ENCODE data around the gene BMP6.

DNA sequence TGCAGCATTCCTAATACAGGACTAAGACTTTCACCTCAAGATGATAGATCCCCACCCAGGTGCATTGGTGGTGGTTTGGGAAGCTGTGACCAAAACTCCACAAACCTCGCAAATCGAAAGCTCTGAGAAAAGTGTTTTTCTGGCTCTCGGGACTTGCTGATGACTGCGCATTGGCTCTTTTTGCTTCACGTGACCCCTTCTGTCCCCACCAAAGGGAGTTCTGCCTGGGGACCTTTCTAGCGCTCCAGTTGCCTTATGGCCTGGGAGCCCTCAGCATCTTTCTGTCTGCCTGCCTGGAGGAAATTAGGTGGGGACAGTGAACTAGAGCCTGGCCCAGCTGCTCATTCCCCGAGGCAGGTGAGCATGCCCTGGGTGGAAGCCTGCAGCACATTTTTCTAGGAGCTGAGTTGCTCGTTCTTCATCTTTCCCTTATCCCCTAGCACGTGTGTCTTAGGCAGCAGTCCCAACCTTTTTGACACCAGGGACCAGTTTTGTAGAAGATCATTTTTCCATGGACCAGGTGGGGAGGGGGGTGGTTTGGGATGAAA, 94.5 kb downstream of the BMP6 start:
- TF ChIP-seq POLR2A (IDR thresholded peaks at IDR 0.05; ENCODE audit: extremely low read depth, insufficient read length) = no peak
- TF ChIP-seq, protein P1, sequence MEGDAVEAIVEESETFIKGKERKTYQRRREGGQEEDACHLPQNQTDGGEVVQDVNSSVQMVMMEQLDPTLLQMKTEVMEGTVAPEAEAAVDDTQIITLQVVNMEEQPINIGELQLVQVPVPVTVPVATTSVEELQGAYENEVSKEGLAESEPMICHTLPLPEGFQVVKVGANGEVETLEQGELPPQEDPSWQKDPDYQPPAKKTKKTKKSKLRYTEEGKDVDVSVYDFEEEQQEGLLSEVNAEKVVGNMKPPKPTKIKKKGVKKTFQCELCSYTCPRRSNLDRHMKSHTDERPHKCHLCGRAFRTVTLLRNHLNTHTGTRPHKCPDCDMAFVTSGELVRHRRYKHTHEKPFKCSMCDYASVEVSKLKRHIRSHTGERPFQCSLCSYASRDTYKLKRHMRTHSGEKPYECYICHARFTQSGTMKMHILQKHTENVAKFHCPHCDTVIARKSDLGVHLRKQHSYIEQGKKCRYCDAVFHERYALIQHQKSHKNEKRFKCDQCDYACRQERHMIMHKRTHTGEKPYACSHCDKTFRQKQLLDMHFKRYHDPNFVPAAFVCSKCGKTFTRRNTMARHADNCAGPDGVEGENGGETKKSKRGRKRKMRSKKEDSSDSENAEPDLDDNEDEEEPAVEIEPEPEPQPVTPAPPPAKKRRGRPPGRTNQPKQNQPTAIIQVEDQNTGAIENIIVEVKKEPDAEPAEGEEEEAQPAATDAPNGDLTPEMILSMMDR (IDR thresholded peaks at IDR 0.05; ENCODE audit: low read depth, low read length) = no peak
- TF ChIP-seq, protein P2, sequence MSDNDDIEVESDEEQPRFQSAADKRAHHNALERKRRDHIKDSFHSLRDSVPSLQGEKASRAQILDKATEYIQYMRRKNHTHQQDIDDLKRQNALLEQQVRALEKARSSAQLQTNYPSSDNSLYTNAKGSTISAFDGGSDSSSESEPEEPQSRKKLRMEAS (IDR thresholded peaks at IDR 0.05; ENCODE audit: low read depth, low read length) = no peak
